Esophagus squamous epithelium (tissue), 4 donors: ENCODE measurements around the gene STK17B.

Experiments used
- CTCF ChIP-seq, 6 experiments: fragments of 450-650 bp in 4 of 6; fragments of 200-600 bp in 2 of 6; sonication (generic) in 2 of 6; IDR thresholded peaks; one replicate each; pipeline ENCODE4 v1.5.1; 2016 to 2019; ENCODE audit warnings: antibody characterized with exemption in 6 of 6, mild to moderate bottlenecking in 4 of 6, moderate library complexity in 4 of 6
- POLR2A ChIP-seq, 4 donors: fragments of 450-650 bp; IDR thresholded peaks; one replicate each; pipeline ENCODE4 v1.6.1; 2017; ENCODE audit warnings: antibody characterized with exemption in 4 of 4, mild to moderate bottlenecking in 4 of 4, moderate library complexity in 3 of 4

- TF ChIP-seq CTCF (IDR thresholded peaks at IDR 0.05) (no peak), POLR2A (IDR thresholded peaks at IDR 0.05) (no peak)
These were observed 45.8 kb downstream of the STK17B start for GRCh38 chr2:196125596-196125995.
